Muscle of leg (tissue), 16 donors: ENCODE data around the gene C1orf174. TPM values are rescaled to one million over a fixed set of nuclear protein-coding genes. Genes with fewer than 3 reads are reported as not detected.
A peak's percentile ranks its signal among the peaks of the same experiment; 100 is the strongest.

Experiments
- DNase-seq: peaks from one replicate; pipeline ENCODE4 v3.0.0; 2013
- H3K27ac ChIP-seq: one replicate; pipeline ENCODE4 v1.5.1; 2013; ENCODE audit warnings: mild to moderate bottlenecking, low read length, control low read depth
- H3K27me3 ChIP-seq: one replicate; pipeline ENCODE4 v1.6.1; 2013; ENCODE audit warnings: low read length; ENCODE audit not compliant: control insufficient read depth, insufficient read depth
- H3K36me3 ChIP-seq: one replicate; pipeline ENCODE4 v1.6.1; 2013; ENCODE audit warnings: low read length; ENCODE audit not compliant: control insufficient read depth, insufficient read depth
- H3K4me1 ChIP-seq: one replicate; pipeline ENCODE4 v1.6.1; 2013; ENCODE audit warnings: low read length; ENCODE audit not compliant: control insufficient read depth, insufficient read depth
- H3K4me3 ChIP-seq: one replicate; pipeline ENCODE4 v1.5.1; 2013; ENCODE audit warnings: low read length, control low read depth
- H3K9me3 ChIP-seq: replicated peaks from 2 replicates; pipeline ENCODE4 v1.6.1; 2013; ENCODE audit warnings: low read depth, low read length; ENCODE audit not compliant: control insufficient read depth
- WGBS: methylation state at CpG from one replicate; pipeline ENCODE4 v1.1.5; 2013; ENCODE audit warnings: missing lambda C conversion rate; ENCODE audit not compliant: insufficient coverage; 5-methylcytosine and 5-hydroxymethylcytosine counted together
- long read RNA-seq, 11 donors: transcript quantifications; one replicate each; lab custom pipeline, GENCODE V29; 2026
- polyA plus RNA-seq, 8 donors: library from polyadenylated mRNA; unstranded; fragments of 120-200 nt; gene quantifications; one replicate each; pipeline versions ENCODE4 v1.2.1 to v1.2.3, GENCODE V29; 2013; ENCODE audit warnings: inconsistent platforms in 1 of 8, low replicate concordance in 1 of 8; ENCODE audit not compliant: insufficient read length in 8 of 8, insufficient read depth in 1 of 8
- total RNA-seq: library from RNA; stranded (reverse); fragments of 120-200 nt; gene quantifications from one replicate; pipeline ENCODE4 v1.2.4, GENCODE V29; 2013

Gene C1orf174
- total RNA-seq (18.0 TPM), polyA plus RNA-seq (10 to 100 TPM; 16.5 to 20.9 (median 17.9) TPM)
- long read RNA-seq, donor 1, partial matches to known transcripts = 0 of 1 reads
- long read RNA-seq, donor 1, other reads (novel, unspliced or antisense) = 0 of 1 reads
- long read RNA-seq, donor 2, partial matches to known transcripts = 0 of 2 reads
- long read RNA-seq, donor 2, other reads (novel, unspliced or antisense) = 0 of 2 reads
- long read RNA-seq, donor 3, transcript C1orf174-201 (4 exons, 1,666 nt) = major isoform, 10 of 10 reads
- long read RNA-seq, donor 3, partial matches to known transcripts = 0 of 10 reads
- long read RNA-seq, donor 3, other reads (novel, unspliced or antisense) = 0 of 10 reads
- long read RNA-seq, donor 4, transcript C1orf174-201 (4 exons, 1,666 nt) = major isoform, 6 of 6 reads
- long read RNA-seq, donor 4, partial matches to known transcripts = 0 of 6 reads
- long read RNA-seq, donor 4, other reads (novel, unspliced or antisense) = 0 of 6 reads
- long read RNA-seq, donor 5, transcript C1orf174-201 (4 exons, 1,666 nt) = major isoform, 9 of 9 reads
- long read RNA-seq, donor 5, partial matches to known transcripts = 0 of 9 reads
- long read RNA-seq, donor 5, other reads (novel, unspliced or antisense) = 0 of 9 reads
- long read RNA-seq, donor 6, transcript C1orf174-201 (4 exons, 1,666 nt) = major isoform, 5 of 5 reads
- long read RNA-seq, donor 6, partial matches to known transcripts = 0 of 5 reads
- long read RNA-seq, donor 6, other reads (novel, unspliced or antisense) = 0 of 5 reads
- long read RNA-seq, donor 7, transcript C1orf174-201 (4 exons, 1,666 nt) = major isoform, 9 of 9 reads
- long read RNA-seq, donor 7, partial matches to known transcripts = 0 of 9 reads
- long read RNA-seq, donor 7, other reads (novel, unspliced or antisense) = 0 of 9 reads
- long read RNA-seq, donor 8, transcript C1orf174-201 (4 exons, 1,666 nt) = major isoform, 5 of 5 reads
- long read RNA-seq, donor 8, partial matches to known transcripts = 0 of 5 reads
- long read RNA-seq, donor 8, other reads (novel, unspliced or antisense) = 0 of 5 reads
- long read RNA-seq, donor 9, partial matches to known transcripts = 0 of 2 reads
- long read RNA-seq, donor 9, other reads (novel, unspliced or antisense) = 0 of 2 reads
- long read RNA-seq, donor 10, transcript C1orf174-201 (4 exons, 1,666 nt) = major isoform, 13 of 13 reads
- long read RNA-seq, donor 10, partial matches to known transcripts = 0 of 13 reads
- long read RNA-seq, donor 10, other reads (novel, unspliced or antisense) = 0 of 13 reads
- long read RNA-seq, donor 11, partial matches to known transcripts = 0 of 4 reads
- long read RNA-seq, donor 11, other reads (novel, unspliced or antisense) = 0 of 4 reads

DNA sequence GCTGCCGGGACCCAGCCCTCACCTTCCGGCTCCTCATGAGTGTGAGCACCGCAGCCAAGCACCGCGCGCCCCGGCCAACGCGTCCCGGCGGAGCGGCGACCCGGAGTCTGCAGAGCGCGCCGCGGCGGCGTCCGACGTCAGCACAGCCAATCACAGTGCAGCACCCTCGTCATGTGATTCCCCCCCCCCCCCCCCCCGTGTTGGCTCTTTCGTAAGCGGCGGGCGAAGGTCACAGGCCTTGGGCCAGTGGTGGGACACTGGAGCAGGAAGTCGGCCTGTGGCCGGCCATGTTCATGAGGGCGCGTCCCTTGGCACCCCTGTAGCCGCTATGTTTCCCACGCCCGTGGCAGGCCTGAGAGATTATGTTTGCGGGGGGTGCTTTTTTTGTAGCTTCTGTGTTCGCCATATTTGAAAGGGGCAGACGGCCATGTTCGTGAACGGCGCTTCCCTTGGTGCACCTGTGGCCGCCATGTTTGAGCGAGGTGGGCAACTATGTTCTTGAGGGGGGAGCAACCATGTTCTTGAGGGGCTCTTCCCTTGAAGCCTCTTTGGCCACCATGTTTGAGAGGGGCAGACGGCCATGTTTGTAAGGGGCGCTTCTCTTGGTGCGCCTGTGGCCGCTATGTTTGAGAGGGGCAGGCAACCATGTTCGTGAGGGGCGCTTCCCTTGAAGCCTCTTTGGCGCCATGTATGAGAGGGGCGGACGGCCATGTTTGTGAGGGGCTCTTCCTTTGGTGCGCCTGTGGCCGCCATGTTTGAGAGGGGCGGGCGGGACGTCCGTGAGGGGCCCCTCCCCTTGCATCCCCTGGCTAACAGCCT is at the start of gene C1orf174:
Gene C1orf174, minus strand, starts transcription at position 123 of the 819 bp plus-strand sequence. Its CDS starts 86 bp downstream, at position 37.
- H3K36me3 ChIP-seq = peaks cover under 1% of the 10 kb centered on the region
- peak within 1 kb of the TSS; percentile 81 for H3K4me3 ChIP-seq
- peak; percentile 100 for DNase-seq
- H3K27me3 ChIP-seq = no peaks in the 10 kb centered on the region
- peaks cover 35% of the 10 kb centered on the region for H3K4me1 ChIP-seq
- WGBS = under 1% methylated on average over 31 of the region's 58 CpGs
- H3K27ac ChIP-seq = peak within 1 kb of the TSS; percentile 97
- peaks cover 14% of the 10 kb centered on the region for H3K9me3 ChIP-seq

- H3K27me3 ChIP-seq = peaks cover 29% of the 10 kb centered on the region
- H3K4me3 ChIP-seq = no peak overlapping the region
- H3K9me3 ChIP-seq = no peaks in the 10 kb centered on the region
- WGBS = 69% methylated on average over 8 of the region's 9 CpGs
- H3K27ac ChIP-seq = no peak overlapping the region
- no peaks in the 10 kb centered on the region for H3K4me1 ChIP-seq
- DNase-seq = no peak
- no peaks in the 10 kb centered on the region for H3K36me3 ChIP-seq
Measured at GRCh38 chr1:3948344-3948743, 48.3 kb upstream of the C1orf174 start.

DNA sequence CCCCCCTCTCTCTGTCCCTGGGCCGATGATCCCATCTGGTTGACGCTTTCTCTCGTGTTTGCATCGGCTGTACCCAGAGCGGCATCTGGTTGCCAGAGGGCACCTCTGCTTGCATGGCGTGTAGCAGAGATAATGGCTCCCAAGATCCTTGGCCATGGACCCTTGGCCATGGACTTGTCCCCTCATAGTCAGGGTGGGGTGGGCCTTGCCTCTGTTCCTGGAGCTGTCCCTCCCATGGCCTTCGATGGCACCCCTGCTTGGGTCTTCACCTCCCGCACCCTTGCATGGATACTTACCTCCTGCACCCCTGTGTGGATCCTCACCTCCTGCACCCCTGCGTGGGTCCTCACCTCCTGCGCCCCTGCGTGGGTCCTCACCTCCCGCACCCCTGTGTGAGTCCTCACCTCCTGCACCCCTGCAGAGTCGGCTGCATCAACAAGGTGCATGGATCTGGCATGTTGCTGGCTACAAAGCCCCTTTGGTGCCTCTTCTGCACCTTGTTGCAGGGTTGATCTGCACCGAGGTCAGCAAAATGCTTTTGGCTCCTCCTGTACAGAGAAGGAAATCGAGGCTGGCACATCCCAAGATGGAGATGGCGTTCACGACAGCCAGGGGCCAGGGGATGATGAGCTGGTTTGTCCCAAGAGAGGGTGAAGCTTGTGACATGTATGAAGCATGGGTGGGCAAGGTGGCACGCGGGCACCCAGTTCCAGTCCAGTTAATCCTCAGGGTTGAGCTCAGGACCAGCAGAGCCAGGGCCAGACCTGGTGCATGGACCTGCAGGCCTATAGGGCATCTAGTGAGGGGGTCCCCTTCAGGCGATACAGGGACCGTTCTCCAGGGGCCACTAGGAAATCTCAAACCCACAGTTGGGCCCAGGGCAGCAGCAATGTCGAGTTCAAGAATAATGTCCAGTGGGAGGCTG is 46.1 kb upstream of the C1orf174 start:
- Histone ChIP-seq H3K9me3 (no peaks in the 10 kb centered on the region), H3K4me1 (no peaks in the 10 kb centered on the region), H3K36me3 (no peaks in the 10 kb centered on the region), H3K4me3 (no peak overlapping the region), H3K27ac (no peak overlapping the region), H3K27me3 (peaks cover 24% of the 10 kb centered on the region)
- 83% methylated on average over 20 of the region's 22 CpGs for WGBS
- DNase-seq = no peak

DNA sequence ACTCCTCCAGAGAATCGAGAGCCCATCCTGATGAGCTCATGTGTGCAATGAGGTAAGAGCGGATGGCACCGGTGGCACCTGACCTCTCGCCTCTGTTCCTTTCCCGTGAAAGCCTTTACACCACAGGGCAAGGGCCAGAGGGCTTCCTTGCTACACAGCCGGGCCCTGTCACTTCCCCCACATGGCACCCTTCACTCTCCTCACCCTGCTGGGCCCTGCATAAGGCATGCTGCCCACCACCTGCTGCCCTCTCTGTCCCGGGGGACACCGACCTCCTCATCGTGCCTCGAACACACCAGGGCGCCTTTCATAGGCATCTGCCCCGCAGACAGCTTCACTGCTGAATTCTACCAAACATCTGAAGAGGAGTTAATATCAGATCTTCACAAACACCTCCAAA is 45.1 kb upstream of the C1orf174 start:
- whole genome bisulfite sequencing = 84% methylated on average over 9 of the region's 12 CpGs
- Histone ChIP-seq H3K4me1 (no peaks in the 10 kb centered on the region), H3K9me3 (no peaks in the 10 kb centered on the region), H3K27me3 (peaks cover 27% of the 10 kb centered on the region), H3K36me3 (no peaks in the 10 kb centered on the region), H3K27ac (no peak overlapping the region), H3K4me3 (no peak overlapping the region)
- no peak for DNase-seq

DNA sequence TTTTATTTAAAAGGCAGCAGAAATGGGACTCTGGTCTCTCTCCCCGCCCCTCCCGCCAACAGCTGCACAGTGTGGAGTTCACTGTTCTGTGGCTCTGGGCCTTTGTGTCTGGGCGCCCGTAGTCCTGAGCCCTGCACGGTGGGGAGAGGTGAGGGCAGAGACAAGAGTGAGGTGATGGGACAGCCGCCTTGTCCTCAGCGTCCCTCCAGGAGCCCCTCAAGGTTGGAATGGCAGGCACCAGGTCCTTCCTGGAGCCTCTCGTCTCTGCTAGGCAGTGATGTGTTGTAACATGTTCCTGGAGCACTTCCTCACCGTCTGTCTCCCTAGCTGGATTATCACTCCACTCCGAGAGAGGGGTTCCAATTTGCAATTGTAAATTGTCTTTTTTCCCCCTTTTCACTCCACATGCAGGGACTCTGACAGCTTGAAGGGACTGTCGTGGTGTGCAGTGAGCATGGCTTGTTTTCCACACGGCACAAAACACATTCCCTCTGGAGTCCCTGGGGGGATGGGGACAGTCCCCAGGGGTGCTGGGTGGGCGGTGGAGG is 44.6 kb upstream of the C1orf174 start:
- 46% methylated on average over 4 of the region's 13 CpGs for WGBS
- DNase-seq = no peak
- Histone ChIP-seq H3K27me3 (peaks cover 27% of the 10 kb centered on the region), H3K4me1 (no peaks in the 10 kb centered on the region), H3K9me3 (no peaks in the 10 kb centered on the region), H3K27ac (no peak overlapping the region), H3K36me3 (no peaks in the 10 kb centered on the region), H3K4me3 (no peak overlapping the region)

GRCh38 chr1:3943806-3944577 is 43.9 kb upstream of the C1orf174 start:
- Histone ChIP-seq H3K27me3 (peaks cover 27% of the 10 kb centered on the region), H3K27ac (no peak overlapping the region), H3K9me3 (no peaks in the 10 kb centered on the region), H3K4me1 (no peaks in the 10 kb centered on the region), H3K36me3 (no peaks in the 10 kb centered on the region), H3K4me3 (no peak overlapping the region)
- WGBS = 78% methylated on average over 24 of the region's 29 CpGs
- no peak for DNase-seq

DNA sequence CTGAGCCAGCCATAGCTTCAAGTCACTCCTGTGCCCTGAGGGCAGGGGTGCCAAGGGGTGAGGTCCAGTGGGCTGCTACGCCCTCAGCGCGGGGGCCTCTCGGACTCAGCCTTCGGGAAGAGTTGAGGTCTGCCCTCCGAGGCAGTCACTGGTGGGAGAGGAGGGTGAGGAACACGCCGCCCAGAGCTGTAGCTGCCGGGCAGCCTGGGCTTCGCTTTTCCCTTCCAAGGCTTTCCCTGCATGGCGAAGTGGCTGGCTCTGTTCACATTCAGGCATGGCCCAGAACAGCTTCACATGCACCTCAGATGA is 43.0 kb upstream of the C1orf174 start:
- Histone ChIP-seq H3K36me3 (no peaks in the 10 kb centered on the region), H3K9me3 (no peaks in the 10 kb centered on the region), H3K4me3 (no peak overlapping the region), H3K4me1 (no peaks in the 10 kb centered on the region), H3K27ac (no peak overlapping the region), H3K27me3 (peaks cover 24% of the 10 kb centered on the region)
- no peak for DNase-seq
- 80% methylated on average over 10 of the region's 11 CpGs for WGBS
